ENCODE measurements around the gene FAM181B.
"Not testable (repeated sequence)": the region's sequence is repeated elsewhere in the genome, so short reads cannot be mapped to it uniquely, and the experiment has no call there.

The FAM181B gene

DNA sequence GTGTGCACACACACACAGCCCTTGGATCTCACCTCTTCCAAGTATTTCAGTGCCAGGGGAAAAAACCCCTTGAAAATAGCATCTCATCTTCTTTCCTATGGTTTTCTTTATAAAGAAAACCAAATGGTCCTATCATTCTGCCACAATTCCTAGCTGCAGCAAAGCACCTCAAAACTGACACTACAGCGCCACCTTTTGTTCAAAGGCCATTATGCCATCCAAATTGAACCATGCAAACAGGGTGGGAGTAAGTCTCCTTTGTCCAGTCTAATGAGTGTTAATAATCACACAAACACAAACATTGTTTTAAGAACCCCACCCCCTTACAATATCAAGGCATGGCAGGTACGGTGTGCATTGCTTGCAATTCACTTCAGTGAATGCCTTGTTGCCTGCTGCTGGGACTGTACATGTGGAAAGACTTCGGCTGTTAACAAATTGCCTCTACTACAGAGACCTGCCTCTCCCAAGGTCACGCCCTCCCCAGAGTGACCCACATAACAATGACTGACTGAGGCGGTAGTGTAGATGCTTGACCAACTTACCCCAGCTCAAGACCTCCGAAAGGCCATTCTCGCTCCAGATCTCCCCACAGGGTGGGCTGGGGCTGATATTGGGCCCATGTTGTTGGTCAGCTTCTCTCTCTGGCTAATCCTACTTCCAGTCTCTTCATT lies 31.7 kb downstream of the FAM181B start:
- TF ChIP-seq CTCF (IDR thresholded peaks at IDR 0.05; ENCODE audit: low read depth, low read length) (peak; percentile 89), MAX (IDR thresholded peaks at IDR 0.05; ENCODE audit: low read depth, low read length) (0 out of 2 replicates have a peak, but pooled peaks have one; percentile 1), MYC (IDR thresholded peaks at IDR 0.05; ENCODE audit: low read depth, low read length) (no peak), POLR2A (IDR thresholded peaks at IDR 0.05; ENCODE audit: extremely low read depth, insufficient read length) (no peak)
- peak; percentile 65 for DNase-seq (ENCODE audit: low read depth)

DNA sequence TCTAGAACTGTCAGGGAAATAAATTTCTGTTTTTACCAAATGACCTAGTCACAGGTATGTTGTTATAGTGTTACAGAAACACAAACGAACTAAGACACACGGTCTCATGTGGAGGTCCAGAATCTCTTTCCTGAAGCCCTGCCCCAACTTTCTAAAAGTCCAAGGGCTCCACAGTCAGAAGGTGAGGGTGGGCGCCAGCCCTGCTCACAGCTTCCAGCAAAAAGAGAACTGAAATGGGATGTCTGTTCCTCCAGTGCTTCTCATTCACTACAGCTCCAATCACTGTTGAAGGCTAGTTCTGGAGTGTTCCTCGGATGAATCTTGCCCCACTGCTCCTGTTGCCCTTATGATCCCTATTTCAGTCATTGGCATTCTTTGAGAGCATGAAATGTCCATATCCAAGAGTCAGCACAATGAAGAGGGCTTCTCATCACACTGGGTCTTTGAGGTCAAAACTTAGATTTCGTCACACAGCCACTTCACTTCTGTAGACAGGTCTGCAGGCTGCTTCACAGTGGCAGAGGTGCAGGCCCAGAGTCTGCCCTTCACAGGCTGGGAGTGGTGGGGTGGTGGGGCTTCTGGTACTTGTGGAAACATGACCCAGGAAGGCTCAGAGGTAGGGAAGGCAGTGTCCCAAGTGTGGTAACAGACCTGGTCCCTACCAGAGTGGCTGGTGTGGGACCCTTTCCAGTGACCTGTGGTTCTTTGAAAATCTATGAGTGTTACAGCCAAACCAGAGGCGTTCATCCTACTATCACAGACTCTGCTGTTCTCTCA lies 34.9 kb downstream of the FAM181B start:
- no peak for DNase-seq (ENCODE audit: low read depth)
- TF ChIP-seq MAX (IDR thresholded peaks at IDR 0.05; ENCODE audit: low read depth, low read length) (no peak), POLR2A (IDR thresholded peaks at IDR 0.05; ENCODE audit: extremely low read depth, insufficient read length) (no peak), MYC (IDR thresholded peaks at IDR 0.05; ENCODE audit: low read depth, low read length) (no peak), CTCF (IDR thresholded peaks at IDR 0.05; ENCODE audit: low read depth, low read length) (no peak)
- H3K4me3 ChIP-seq (ENCODE audit: low read depth, low read length) = no peak overlapping the region

More for the DNA sequence above, 31.7 kb downstream of the FAM181B start:
- no peak overlapping the region for H3K4me3 ChIP-seq (ENCODE audit: low read depth, low read length)

DNA sequence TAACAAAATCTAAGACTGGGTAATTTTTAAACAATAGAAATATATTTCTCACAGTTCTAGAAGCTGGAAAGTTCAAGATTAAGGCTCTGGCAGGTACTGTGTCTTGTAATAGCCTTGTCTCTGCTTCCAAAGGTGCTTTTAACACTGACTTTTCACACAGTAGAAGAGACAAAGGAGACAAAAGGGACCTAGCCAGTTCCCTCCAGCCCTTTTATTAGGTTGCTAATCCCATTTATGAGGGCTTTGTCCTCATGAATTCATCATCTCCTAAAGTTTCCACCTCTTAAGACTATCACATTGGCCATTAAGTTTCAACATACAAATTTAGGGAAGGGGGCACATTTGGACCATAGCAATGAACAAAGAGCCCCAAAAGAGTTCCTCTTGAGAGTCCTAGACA lies 40.7 kb downstream of the FAM181B start:
- no peak overlapping the region for H3K4me3 ChIP-seq (ENCODE audit: low read depth, low read length)
- TF ChIP-seq POLR2A (IDR thresholded peaks at IDR 0.05; ENCODE audit: extremely low read depth, insufficient read length) = no peak
- TF ChIP-seq CTCF (IDR thresholded peaks at IDR 0.05; ENCODE audit: low read depth, low read length) = no peak
- no peak for TF ChIP-seq MYC (IDR thresholded peaks at IDR 0.05; ENCODE audit: low read depth, low read length)
- no peak for TF ChIP-seq MAX (IDR thresholded peaks at IDR 0.05; ENCODE audit: low read depth, low read length)
- DNase-seq (ENCODE audit: low read depth) = no peak

GRCh38 chr11:82689347-82689746 lies 44.3 kb downstream of the FAM181B start:
- H3K4me3 ChIP-seq (ENCODE audit: low read depth, low read length); DNase-seq (ENCODE audit: low read depth): not testable (repeated sequence)

DNA sequence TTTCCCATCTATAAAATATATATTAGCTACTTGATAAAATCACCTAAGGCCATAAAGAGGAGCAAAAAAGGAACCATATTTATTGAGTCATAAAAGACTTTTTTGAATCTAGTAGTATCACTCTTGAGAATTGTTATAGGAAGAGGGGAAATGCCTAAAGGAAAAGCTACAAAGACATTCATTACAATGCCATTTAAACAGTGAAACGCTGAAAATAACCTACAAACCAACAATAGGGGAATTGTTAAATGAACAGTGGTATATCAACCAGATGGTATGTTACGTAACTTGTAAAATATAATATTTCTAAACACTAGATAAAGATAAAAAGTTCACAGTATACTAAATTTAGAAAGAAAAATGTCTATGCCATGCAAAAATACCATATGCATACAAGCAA lies 47.5 kb downstream of the FAM181B start:
- TF ChIP-seq MYC (IDR thresholded peaks at IDR 0.05; ENCODE audit: low read depth, low read length) (no peak), POLR2A (IDR thresholded peaks at IDR 0.05; ENCODE audit: extremely low read depth, insufficient read length) (no peak), MAX (IDR thresholded peaks at IDR 0.05; ENCODE audit: low read depth, low read length) (no peak)
- H3K4me3 ChIP-seq (ENCODE audit: low read depth, low read length) = no peak overlapping the region
- DNase-seq (ENCODE audit: low read depth) = no peak

DNA sequence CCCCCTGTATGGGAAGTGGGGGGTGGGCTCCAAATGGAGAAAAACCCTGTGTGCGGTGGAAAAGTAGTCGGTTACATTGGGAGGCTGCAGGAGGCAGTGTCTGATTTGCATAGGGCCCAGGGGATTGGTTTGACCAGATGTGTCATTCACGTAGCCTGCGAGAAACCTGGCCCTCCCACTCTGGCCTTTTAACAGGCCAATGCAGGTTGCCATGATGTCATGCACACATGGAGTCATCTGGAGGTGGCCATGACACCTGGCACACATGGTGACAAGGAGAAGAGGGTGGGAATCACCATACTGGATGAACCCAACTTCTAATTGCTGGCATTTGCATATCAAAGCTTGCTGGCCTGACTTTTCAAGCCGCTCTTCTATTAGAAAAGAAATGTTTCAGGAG lies 50.6 kb downstream of the FAM181B start:
- DNase-seq (ENCODE audit: low read depth) = no peak
- no peak overlapping the region for H3K4me3 ChIP-seq (ENCODE audit: low read depth, low read length)
- TF ChIP-seq MAX (IDR thresholded peaks at IDR 0.05; ENCODE audit: low read depth, low read length) (no peak), CTCF (IDR thresholded peaks at IDR 0.05; ENCODE audit: low read depth, low read length) (no peak), MYC (IDR thresholded peaks at IDR 0.05; ENCODE audit: low read depth, low read length) (no peak), POLR2A (IDR thresholded peaks at IDR 0.05; ENCODE audit: extremely low read depth, insufficient read length) (no peak)

Measured in NB4 (cell line).